ENCODE results near the gene UBE2J2. TPM values are rescaled to one million over a fixed set of nuclear protein-coding genes. Genes with fewer than 3 reads are reported as not detected.

UBE2J2 gene
- total RNA-seq, 1 donor from 2014 or later: 89.9 TPM

DNA sequence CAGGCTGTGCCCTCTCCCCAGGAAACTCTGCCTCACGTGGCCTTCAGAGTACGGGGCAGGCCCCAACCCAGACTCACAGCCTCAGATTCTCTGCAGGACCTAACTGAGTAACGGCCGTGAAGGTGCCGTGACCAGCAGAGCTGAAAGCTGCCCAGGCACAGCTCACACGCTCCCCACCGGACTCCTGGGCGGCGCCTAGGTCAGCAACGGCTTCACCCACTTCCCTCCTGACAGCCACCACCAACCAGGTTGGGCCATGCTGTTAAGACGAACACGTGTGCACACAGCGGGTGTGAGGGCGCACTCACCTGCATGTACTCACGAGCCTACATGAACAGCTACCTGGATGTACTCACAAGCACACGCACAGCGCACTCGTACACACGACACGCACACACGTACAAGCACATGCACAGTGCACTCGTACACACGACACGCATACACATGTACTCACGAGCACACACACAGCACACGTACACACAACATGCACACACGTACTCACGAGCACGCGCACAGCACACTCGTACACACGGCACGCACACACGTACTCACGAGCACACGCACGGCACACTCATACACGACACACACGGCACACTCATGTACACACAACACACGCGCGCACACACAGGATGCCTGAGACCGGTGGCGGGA is 51.0 kb downstream of the UBE2J2 start:
- no peak for ATAC-seq (ENCODE audit: low read depth)

DNA sequence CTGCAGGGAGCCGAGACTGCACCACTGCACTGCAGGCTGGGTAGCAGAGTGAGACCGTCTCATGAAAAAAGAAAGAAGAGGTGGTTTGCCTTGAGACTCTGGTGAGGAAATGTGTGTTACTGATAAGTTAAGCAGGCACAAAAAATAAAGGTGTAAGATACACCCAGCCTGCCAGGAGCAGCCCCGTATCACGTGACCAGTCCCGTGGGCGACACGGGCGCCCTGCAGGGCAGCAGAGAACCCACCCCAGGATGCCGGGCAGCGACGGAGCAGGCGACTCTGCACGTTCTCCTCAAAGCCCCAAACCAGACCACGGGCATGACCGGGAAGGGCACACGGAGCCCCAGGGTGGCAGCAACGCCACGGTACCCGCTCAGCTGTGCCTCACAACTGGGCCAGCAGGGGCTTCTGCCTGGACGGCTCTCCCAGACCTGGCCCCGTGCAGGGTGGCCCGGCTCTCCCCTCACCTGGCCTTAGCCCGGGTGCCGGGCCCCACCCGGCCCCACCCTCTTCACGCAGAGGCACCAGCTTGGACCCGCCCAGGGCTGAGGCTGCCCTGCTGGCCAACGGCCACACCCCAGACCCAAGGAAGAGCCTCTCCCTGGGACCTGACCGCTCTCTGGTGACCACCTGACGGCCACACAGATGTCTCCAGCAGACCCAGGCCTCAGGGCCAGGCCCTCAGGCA is 51.6 kb downstream of the UBE2J2 start:
- Mint-ChIP-seq H3K27ac (no peak overlapping the region), H3K9me3 (no peaks in the 10 kb centered on the region), H3K36me3 (ENCODE audit: low read depth) (peaks cover 74% of the 10 kb centered on the region), H3K27me3 (no peaks in the 10 kb centered on the region), H3K4me1 (peaks cover 5% of the 10 kb centered on the region), H3K4me3 (no peak overlapping the region)
- TF ChIP-seq, protein P1, sequence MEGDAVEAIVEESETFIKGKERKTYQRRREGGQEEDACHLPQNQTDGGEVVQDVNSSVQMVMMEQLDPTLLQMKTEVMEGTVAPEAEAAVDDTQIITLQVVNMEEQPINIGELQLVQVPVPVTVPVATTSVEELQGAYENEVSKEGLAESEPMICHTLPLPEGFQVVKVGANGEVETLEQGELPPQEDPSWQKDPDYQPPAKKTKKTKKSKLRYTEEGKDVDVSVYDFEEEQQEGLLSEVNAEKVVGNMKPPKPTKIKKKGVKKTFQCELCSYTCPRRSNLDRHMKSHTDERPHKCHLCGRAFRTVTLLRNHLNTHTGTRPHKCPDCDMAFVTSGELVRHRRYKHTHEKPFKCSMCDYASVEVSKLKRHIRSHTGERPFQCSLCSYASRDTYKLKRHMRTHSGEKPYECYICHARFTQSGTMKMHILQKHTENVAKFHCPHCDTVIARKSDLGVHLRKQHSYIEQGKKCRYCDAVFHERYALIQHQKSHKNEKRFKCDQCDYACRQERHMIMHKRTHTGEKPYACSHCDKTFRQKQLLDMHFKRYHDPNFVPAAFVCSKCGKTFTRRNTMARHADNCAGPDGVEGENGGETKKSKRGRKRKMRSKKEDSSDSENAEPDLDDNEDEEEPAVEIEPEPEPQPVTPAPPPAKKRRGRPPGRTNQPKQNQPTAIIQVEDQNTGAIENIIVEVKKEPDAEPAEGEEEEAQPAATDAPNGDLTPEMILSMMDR (IDR thresholded peaks at IDR 0.05): no peak
- POLR2A ChIA-PET: interaction anchor here (0.7 kb wide), 1 partner anchor 9 kb away, joined by 3 read pairs; no protein-coding TSS in a partner anchor
- DNase-seq (no peak), ATAC-seq (ENCODE audit: low read depth) (no peak)
- CTCF ChIA-PET: no interaction called here
- intact Hi-C loops (cut with micrococcal nuclease): no loop called here

More for the DNA sequence above, 51.0 kb downstream of the UBE2J2 start:
- POLR2A ChIA-PET: interaction anchor here (0.7 kb wide), 1 partner anchor 8 kb away, joined by 3 read pairs; no protein-coding TSS in a partner anchor
- TF ChIP-seq, protein P1 (IDR thresholded peaks at IDR 0.05): no peak
- Mint-ChIP-seq H3K4me3 (no peak overlapping the region), H3K4me1 (peaks cover 3% of the 10 kb centered on the region), H3K9me3 (no peaks in the 10 kb centered on the region), H3K27me3 (no peaks in the 10 kb centered on the region), H3K27ac (no peak overlapping the region), H3K36me3 (ENCODE audit: low read depth) (peaks cover 73% of the 10 kb centered on the region)
- intact Hi-C loops (cut with micrococcal nuclease): no loop called here
- DNase-seq: no peak
- CTCF ChIA-PET: no interaction called here

DNA sequence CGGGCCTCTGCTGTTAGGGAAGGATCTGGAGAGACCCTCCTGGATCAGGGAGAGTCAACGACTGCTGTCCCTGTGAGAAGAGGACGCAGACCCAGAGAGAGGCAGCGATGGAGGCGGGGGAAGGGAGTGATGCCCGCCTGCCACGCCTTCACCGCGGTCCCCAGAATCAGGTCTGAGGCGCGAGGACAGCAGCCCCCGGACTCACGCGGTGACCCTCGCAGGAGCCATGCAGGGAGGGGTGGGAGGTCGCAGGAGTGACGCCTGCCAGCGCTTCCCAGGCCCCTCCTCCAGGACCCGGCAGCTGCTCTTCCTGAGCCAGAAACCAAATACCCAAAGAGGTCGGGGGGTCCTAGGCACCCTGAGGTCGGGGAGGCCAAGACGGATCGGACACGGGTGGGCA is 53.5 kb downstream of the UBE2J2 start:
- no peak for DNase-seq
- TF ChIP-seq, protein P1 (IDR thresholded peaks at IDR 0.05): no peak
- Mint-ChIP-seq H3K4me3 (no peak overlapping the region), H3K9me3 (no peaks in the 10 kb centered on the region), H3K27ac (no peak overlapping the region), H3K4me1 (peaks cover 17% of the 10 kb centered on the region), H3K27me3 (no peaks in the 10 kb centered on the region), H3K36me3 (ENCODE audit: low read depth) (peaks cover 68% of the 10 kb centered on the region)
- ChIA-PET POLR2A (no interaction called here), CTCF (no interaction called here)
- ATAC-seq (ENCODE audit: low read depth): no peak
- intact Hi-C loops (cut with micrococcal nuclease): no loop called here

DNA sequence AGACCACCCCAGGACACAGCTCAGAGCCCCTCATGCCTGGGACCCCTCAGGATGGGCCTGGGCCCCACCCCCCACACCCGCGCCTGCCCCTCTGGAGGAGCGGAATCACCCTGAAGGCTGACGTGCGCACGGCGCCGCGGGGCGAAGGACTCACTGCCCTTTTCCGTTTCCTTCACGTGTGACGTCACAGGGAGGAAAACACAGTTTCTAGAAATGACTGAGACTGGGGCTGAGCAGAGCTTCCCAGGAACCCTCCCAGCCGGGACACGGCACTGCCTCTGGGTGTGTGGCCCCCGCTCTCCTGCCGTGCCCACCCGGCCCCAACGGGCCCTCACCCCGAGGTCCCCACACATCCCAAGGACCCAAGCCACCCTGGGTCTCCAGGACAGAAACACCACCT is 54.3 kb downstream of the UBE2J2 start:
- DNase-seq (no peak), ATAC-seq (ENCODE audit: low read depth) (no peak)
- no peak overlapping the region for H3K4me3 Mint-ChIP-seq
- peaks cover 26% of the 10 kb centered on the region for H3K4me1 Mint-ChIP-seq
- H3K36me3 Mint-ChIP-seq (ENCODE audit: low read depth): peaks cover 65% of the 10 kb centered on the region
- H3K27ac Mint-ChIP-seq: no peak overlapping the region
- POLR2A ChIA-PET: interaction anchor here (1.7 kb wide), 1 partner anchor 11 kb away, joined by 5 read pairs; no protein-coding TSS in a partner anchor
- CTCF ChIA-PET: no interaction called here
- TF ChIP-seq, protein P1 (IDR thresholded peaks at IDR 0.05): no peak
- H3K27me3 Mint-ChIP-seq: no peaks in the 10 kb centered on the region
- intact Hi-C loops (cut with micrococcal nuclease): no loop called here
- no peaks in the 10 kb centered on the region for H3K9me3 Mint-ChIP-seq

DNA sequence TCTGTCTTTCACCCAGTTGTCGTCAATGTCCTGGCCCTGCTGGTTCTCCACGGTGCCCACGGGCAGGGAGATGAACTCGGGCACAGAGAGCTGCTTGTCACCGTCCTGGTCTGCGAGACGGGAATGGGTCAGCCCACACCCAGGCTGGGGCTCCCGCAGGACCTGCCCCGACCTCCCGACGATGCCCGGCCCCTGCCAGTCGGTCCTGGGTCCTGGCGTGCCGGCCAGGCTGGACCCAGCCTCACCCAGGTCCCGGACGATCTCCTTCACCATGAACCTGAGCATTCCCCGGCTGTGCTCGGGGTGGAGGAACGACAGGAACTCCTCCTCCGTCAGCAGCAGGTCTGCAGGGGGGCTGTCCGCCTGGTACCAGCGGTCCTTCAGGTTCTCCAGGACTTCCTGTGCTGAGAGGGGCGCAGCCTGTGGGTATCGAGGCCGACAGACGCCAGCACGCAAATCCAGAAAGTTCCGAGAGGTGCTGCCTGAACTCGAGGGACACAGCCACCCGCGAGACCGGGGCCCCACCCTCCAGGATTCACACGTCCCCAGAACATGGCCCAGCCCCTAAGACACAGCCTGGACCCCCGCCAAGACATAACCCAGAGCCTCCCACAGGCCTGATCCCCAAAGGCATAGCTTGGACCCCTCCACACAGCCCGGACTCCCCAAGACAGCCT is 55.0 kb downstream of the UBE2J2 start:
- H3K36me3 Mint-ChIP-seq (ENCODE audit: low read depth): peaks cover 59% of the 10 kb centered on the region
- POLR2A ChIA-PET: interaction anchor here (0.7 to 1.7 kb wide), 3 partner anchors 10 to 82 kb away, joined by 3 to 5 read pairs (median 3); no protein-coding TSS in a partner anchor

More for the DNA sequence above, 55.0 kb downstream of the UBE2J2 start:
- H3K27me3 Mint-ChIP-seq: no peaks in the 10 kb centered on the region
- CTCF ChIA-PET: interaction anchor here (2.1 kb wide), 1 partner anchor 96 kb away, joined by 4 read pairs; no protein-coding TSS in a partner anchor
- H3K27ac Mint-ChIP-seq: no peak overlapping the region
- ATAC-seq (ENCODE audit: low read depth) (no peak), DNase-seq (no peak)
- intact Hi-C loops (cut with micrococcal nuclease): no loop called here
- no peaks in the 10 kb centered on the region for H3K9me3 Mint-ChIP-seq
- TF ChIP-seq, protein P1 (IDR thresholded peaks at IDR 0.05): no peak
- no peak overlapping the region for H3K4me3 Mint-ChIP-seq
- H3K4me1 Mint-ChIP-seq: peaks cover 29% of the 10 kb centered on the region

Measured in activated B cell treated with CpG ODN at 0.5 μM for 24 hours (primary cell).